ENCODE results near the gene ZDHHC13. TPM values are rescaled to one million over a fixed set of nuclear protein-coding genes. Genes with fewer than 3 reads are reported as not detected.

The ZDHHC13 gene
- total and polyA plus RNA-seq, 2 donors (not counting 1 experiment from before 2014, with no cell fraction given), result 8.8 to 21.7 TPM

GRCh38 chr11:19199048-19199447 is 82.1 kb downstream of the ZDHHC13 start:
- H3K27ac Mint-ChIP-seq, result no peak overlapping the region
- Histone ChIP-seq H2AFZ (ENCODE audit: insufficient read depth, low read depth, low read length, poor library complexity, severe bottlenecking) (no peak overlapping the region), H4K20me1 (ENCODE audit: control insufficient read depth, insufficient read depth, low read length, poor library complexity, severe bottlenecking) (no peaks in the 10 kb centered on the region), H3K4me3 (ENCODE audit: control extremely low read depth in 1 of 5, extremely low read depth in 1 of 5, insufficient read depth in 1 of 5, low read depth in 2 of 5, low read length in 4 of 5) (no peak overlapping the region), H3K27me3 (replicated peaks in 1 of 4; ENCODE audit: control extremely low read depth in 1 of 4, control insufficient read depth in 3 of 4, insufficient read depth in 4 of 4, low read length in 3 of 4) (peaks cover 0 to 3% (median 0%) of the 10 kb centered on the region in 4 experiments), H3K36me3 (replicated peaks in 1 of 2; ENCODE audit: control extremely low read depth in 1 of 2, control insufficient read depth in 1 of 2, extremely low read depth in 1 of 2, insufficient read depth in 2 of 2, low read length in 1 of 2) (no peaks in the 10 kb centered on the region), H3K9me3 (ENCODE audit: control extremely low read depth in 1 of 3, control insufficient read depth in 2 of 3, insufficient read depth in 1 of 3, low read length in 2 of 3) (no peaks in the 10 kb centered on the region), H3K79me2 (ENCODE audit: control insufficient read depth, insufficient read depth, low read length) (no peaks in the 10 kb centered on the region), H3K9ac (ENCODE audit: low read length) (no peak overlapping the region), H3K4me2 (replicated peaks; ENCODE audit: low read depth, low read length, poor library complexity, severe bottlenecking) (no peak overlapping the region), H3K27ac (ENCODE audit: low read length in 2 of 2) (no peak overlapping the region), H3K4me1 (ENCODE audit: control insufficient read depth in 2 of 2, insufficient read depth in 2 of 2, low read length in 2 of 2) (no peaks in the 10 kb centered on the region)
- no peak overlapping the region for H3K4me3 Mint-ChIP-seq
- intact Hi-C loops (cut with micrococcal nuclease), result no loop called here
- no peaks in the 10 kb centered on the region for H3K9me3 Mint-ChIP-seq (ENCODE audit: insufficient read depth)
- H3K27me3 Mint-ChIP-seq, result peaks cover 11% of the 10 kb centered on the region
- no peaks in the 10 kb centered on the region for H3K4me1 Mint-ChIP-seq
- ChIA-PET CTCF (no interaction called here), POLR2A (no interaction called here)
- TF ChIP-seq CTCF (IDR thresholded peaks at IDR 0.05), result no peak
- no peak for TF ChIP-seq EZH2 (IDR thresholded peaks at IDR 0.05; ENCODE audit: borderline replicate concordance, insufficient read depth, low read depth, low read length, poor library complexity, severe bottlenecking)
- DNase-seq, result no peak
- no peak for ATAC-seq (ENCODE audit: low read depth)
- 97% methylated on average over 7 of the region's 7 CpGs for WGBS (ENCODE audit: insufficient coverage)

GRCh38 chr11:19199771-19200170 is 82.8 kb downstream of the ZDHHC13 start:
- no peak for TF ChIP-seq CTCF (IDR thresholded peaks at IDR 0.05)
- H3K9ac ChIP-seq (ENCODE audit: low read length), result no peak overlapping the region
- H3K9me3 ChIP-seq (ENCODE audit: control extremely low read depth in 1 of 3, control insufficient read depth in 2 of 3, insufficient read depth in 1 of 3, low read length in 2 of 3), result no peaks in the 10 kb centered on the region
- no peaks in the 10 kb centered on the region for H3K9me3 Mint-ChIP-seq (ENCODE audit: insufficient read depth)
- H3K36me3 ChIP-seq (replicated peaks in 1 of 2; ENCODE audit: control extremely low read depth in 1 of 2, control insufficient read depth in 1 of 2, extremely low read depth in 1 of 2, insufficient read depth in 2 of 2, low read length in 1 of 2), result no peaks in the 10 kb centered on the region
- no peak for DNase-seq
- H3K27me3 Mint-ChIP-seq, result peaks cover 11% of the 10 kb centered on the region
- H3K4me1 ChIP-seq (ENCODE audit: control insufficient read depth in 2 of 2, insufficient read depth in 2 of 2, low read length in 2 of 2), result no peaks in the 10 kb centered on the region
- H3K79me2 ChIP-seq (ENCODE audit: control insufficient read depth, insufficient read depth, low read length), result no peaks in the 10 kb centered on the region
- H3K4me3 Mint-ChIP-seq, result no peak overlapping the region
- H3K27me3 ChIP-seq (replicated peaks in 1 of 4; ENCODE audit: control extremely low read depth in 1 of 4, control insufficient read depth in 3 of 4, insufficient read depth in 4 of 4, low read length in 3 of 4), result peaks cover 0 to 3% (median 0%) of the 10 kb centered on the region in 4 experiments
- intact Hi-C loops (cut with micrococcal nuclease), result no loop called here
- CTCF ChIA-PET, result no interaction called here
- H2AFZ ChIP-seq (ENCODE audit: insufficient read depth, low read depth, low read length, poor library complexity, severe bottlenecking), result no peak overlapping the region
- no peak overlapping the region for H3K4me2 ChIP-seq (replicated peaks; ENCODE audit: low read depth, low read length, poor library complexity, severe bottlenecking)
- POLR2A ChIA-PET, result no interaction called here
- 13% methylated on average over 1 of the region's 3 CpGs for WGBS (ENCODE audit: insufficient coverage)
- no peak overlapping the region for H3K4me3 ChIP-seq (ENCODE audit: control extremely low read depth in 1 of 5, extremely low read depth in 1 of 5, insufficient read depth in 1 of 5, low read depth in 2 of 5, low read length in 4 of 5)
- H3K27ac ChIP-seq (ENCODE audit: low read length in 2 of 2), result no peak overlapping the region
- no peak for ATAC-seq (ENCODE audit: low read depth)
- H4K20me1 ChIP-seq (ENCODE audit: control insufficient read depth, insufficient read depth, low read length, poor library complexity, severe bottlenecking), result no peaks in the 10 kb centered on the region
- H3K4me1 Mint-ChIP-seq, result no peaks in the 10 kb centered on the region
- no peak overlapping the region for H3K27ac Mint-ChIP-seq
